ENCODE data around the gene LGR4. TPM values are rescaled to one million over a fixed set of nuclear protein-coding genes. Genes with fewer than 3 reads are reported as not detected.
A peak's percentile ranks its signal among the peaks of the same experiment; 100 is the strongest.

The LGR4 gene
- total and polyA plus RNA-seq, 2 of the 13 experiments (the other 11 are each of a cell fraction or from before 2014, with no cell fraction given): 42.1 to 68.7 TPM

DNA sequence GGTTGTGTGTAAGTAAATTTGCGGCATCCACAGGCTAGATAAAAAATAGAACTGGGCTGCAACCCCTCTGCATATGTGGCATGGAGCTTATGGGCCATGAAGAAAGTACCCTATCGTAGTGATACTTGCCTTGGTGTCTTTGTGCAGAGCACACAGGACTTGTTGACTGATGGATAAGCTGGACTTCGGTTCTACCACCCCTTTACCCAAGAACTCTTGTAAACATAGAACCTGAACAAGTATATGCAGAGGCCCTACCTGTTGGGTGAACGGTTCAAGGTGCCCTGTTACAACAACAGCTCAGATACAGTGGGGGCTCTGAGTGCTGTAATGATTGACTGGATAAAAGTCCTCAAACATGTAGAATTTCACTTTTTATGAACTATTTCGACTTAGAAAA lies 3.0 kb upstream of the LGR4 start (continued):
- TF ChIP-seq, protein P1, sequence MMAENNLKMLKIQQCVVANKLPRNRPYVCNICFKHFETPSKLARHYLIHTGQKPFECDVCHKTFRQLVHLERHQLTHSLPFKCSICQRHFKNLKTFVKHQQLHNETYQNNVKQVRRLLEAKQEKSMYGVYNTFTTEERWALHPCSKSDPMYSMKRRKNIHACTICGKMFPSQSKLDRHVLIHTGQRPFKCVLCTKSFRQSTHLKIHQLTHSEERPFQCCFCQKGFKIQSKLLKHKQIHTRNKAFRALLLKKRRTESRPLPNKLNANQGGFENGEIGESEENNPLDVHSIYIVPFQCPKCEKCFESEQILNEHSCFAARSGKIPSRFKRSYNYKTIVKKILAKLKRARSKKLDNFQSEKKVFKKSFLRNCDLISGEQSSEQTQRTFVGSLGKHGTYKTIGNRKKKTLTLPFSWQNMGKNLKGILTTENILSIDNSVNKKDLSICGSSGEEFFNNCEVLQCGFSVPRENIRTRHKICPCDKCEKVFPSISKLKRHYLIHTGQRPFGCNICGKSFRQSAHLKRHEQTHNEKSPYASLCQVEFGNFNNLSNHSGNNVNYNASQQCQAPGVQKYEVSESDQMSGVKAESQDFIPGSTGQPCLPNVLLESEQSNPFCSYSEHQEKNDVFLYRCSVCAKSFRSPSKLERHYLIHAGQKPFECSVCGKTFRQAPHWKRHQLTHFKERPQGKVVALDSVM (CRISPR knock-in tag; IDR thresholded peaks at IDR 0.05): no peak
- TF ChIP-seq ZFP82 (CRISPR knock-in tag; IDR thresholded peaks at IDR 0.05; ENCODE audit: borderline replicate concordance) (0 out of 2 replicates have a peak, but pooled peaks have one; percentile 35), ZMYM4 (CRISPR knock-in tag; IDR thresholded peaks at IDR 0.05) (peak; percentile 93), FIP1L1 (IDR thresholded peaks at IDR 0.05; ENCODE audit: borderline replicate concordance, insufficient read depth, low read depth, low read length) (no peak), ZNF10 (CRISPR knock-in tag; IDR thresholded peaks at IDR 0.05; ENCODE audit: borderline replicate concordance, low read depth) (no peak), THAP11 (CRISPR knock-in tag; IDR thresholded peaks at IDR 0.05) (peak; percentile 47), GATAD1 (CRISPR knock-in tag; IDR thresholded peaks at IDR 0.05) (peak; percentile 62), CHCHD3 (CRISPR knock-in tag; IDR thresholded peaks at IDR 0.05) (no peak), ZSCAN22 (CRISPR knock-in tag; IDR thresholded peaks at IDR 0.05) (no peak), TOPORS (CRISPR knock-in tag; IDR thresholded peaks at IDR 0.05) (no peak), IRX3 (CRISPR knock-in tag; IDR thresholded peaks at IDR 0.05; ENCODE audit: borderline replicate concordance, low read depth) (no peak), ZNF20 (CRISPR knock-in tag; IDR thresholded peaks at IDR 0.05) (no peak), DPF2 (CRISPR knock-in tag; IDR thresholded peaks at IDR 0.05; ENCODE audit: borderline replicate concordance, low read depth) (peak; percentile 91), ZNF343 (CRISPR knock-in tag; IDR thresholded peaks at IDR 0.05) (no peak), ZNF781 (CRISPR knock-in tag; IDR thresholded peaks at IDR 0.05; ENCODE audit: borderline replicate concordance, not compliant biosample characterization) (no peak), KDM3A (CRISPR knock-in tag; IDR thresholded peaks at IDR 0.05; ENCODE audit: low read depth) (no peak), RFXAP (CRISPR knock-in tag; IDR thresholded peaks at IDR 0.05; ENCODE audit: borderline replicate concordance) (peak; percentile 27; the same call in 1 of the 2 replicates), FOXM1 (CRISPR knock-in tag; IDR thresholded peaks at IDR 0.05) (no peak)
- TF ChIP-seq, protein P2, sequence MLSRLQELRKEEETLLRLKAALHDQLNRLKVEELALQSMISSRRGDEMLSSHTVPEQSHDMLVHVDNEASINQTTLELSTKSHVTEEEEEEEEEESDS (CRISPR knock-in tag; IDR thresholded peaks at IDR 0.05; ENCODE audit: borderline replicate concordance): no peak
- TF ChIP-seq, protein P3, sequence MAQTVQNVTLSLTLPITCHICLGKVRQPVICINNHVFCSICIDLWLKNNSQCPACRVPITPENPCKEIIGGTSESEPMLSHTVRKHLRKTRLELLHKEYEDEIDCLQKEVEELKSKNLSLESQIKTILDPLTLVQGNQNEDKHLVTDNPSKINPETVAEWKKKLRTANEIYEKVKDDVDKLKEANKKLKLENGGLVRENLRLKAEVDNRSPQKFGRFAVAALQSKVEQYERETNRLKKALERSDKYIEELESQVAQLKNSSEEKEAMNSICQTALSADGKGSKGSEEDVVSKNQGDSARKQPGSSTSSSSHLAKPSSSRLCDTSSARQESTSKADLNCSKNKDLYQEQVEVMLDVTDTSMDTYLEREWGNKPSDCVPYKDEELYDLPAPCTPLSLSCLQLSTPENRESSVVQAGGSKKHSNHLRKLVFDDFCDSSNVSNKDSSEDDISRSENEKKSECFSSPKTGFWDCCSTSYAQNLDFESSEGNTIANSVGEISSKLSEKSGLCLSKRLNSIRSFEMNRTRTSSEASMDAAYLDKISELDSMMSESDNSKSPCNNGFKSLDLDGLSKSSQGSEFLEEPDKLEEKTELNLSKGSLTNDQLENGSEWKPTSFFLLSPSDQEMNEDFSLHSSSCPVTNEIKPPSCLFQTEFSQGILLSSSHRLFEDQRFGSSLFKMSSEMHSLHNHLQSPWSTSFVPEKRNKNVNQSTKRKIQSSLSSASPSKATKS (CRISPR knock-in tag; IDR thresholded peaks at IDR 0.05): no peak
- TF ChIP-seq, protein P4, sequence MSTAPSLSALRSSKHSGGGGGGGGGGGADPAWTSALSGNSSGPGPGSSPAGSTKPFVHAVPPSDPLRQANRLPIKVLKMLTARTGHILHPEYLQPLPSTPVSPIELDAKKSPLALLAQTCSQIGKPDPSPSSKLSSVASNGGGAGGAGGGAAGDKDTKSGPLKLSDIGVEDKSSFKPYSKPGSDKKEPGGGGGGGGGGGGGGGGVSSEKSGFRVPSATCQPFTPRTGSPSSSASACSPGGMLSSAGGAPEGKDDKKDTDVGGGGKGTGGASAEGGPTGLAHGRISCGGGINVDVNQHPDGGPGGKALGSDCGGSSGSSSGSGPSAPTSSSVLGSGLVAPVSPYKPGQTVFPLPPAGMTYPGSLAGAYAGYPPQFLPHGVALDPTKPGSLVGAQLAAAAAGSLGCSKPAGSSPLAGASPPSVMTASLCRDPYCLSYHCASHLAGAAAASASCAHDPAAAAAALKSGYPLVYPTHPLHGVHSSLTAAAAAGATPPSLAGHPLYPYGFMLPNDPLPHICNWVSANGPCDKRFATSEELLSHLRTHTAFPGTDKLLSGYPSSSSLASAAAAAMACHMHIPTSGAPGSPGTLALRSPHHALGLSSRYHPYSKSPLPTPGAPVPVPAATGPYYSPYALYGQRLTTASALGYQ (CRISPR knock-in tag; IDR thresholded peaks at IDR 0.05): no peak; the same call in 1 of the 2 replicates
- TF ChIP-seq, protein P5, sequence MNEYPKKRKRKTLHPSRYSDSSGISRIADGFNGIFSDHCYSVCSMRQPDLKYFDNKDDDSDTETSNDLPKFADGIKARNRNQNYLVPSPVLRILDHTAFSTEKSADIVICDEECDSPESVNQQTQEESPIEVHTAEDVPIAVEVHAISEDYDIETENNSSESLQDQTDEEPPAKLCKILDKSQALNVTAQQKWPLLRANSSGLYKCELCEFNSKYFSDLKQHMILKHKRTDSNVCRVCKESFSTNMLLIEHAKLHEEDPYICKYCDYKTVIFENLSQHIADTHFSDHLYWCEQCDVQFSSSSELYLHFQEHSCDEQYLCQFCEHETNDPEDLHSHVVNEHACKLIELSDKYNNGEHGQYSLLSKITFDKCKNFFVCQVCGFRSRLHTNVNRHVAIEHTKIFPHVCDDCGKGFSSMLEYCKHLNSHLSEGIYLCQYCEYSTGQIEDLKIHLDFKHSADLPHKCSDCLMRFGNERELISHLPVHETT (CRISPR knock-in tag; conservative IDR thresholded peaks at IDR 0.05): no peak
- TF ChIP-seq, protein P6, sequence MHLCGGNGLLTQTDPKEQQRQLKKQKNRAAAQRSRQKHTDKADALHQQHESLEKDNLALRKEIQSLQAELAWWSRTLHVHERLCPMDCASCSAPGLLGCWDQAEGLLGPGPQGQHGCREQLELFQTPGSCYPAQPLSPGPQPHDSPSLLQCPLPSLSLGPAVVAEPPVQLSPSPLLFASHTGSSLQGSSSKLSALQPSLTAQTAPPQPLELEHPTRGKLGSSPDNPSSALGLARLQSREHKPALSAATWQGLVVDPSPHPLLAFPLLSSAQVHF (CRISPR knock-in tag; IDR thresholded peaks at IDR 0.05): no peak

All from HepG2 (cell line).